ENCODE measurements around the gene MED22. TPM values are rescaled to one million over a fixed set of nuclear protein-coding genes. Genes with fewer than 3 reads are reported as not detected.
A peak's percentile ranks its signal among the peaks of the same experiment; 100 is the strongest.
"Not testable (repeated sequence)": the region's sequence is repeated elsewhere in the genome, so short reads cannot be mapped to it uniquely, and the experiment has no call there.

MED22 gene
- total and polyA plus RNA-seq, 10 donors, result 13.3 to 33.7 (median 28.3) TPM

DNA sequence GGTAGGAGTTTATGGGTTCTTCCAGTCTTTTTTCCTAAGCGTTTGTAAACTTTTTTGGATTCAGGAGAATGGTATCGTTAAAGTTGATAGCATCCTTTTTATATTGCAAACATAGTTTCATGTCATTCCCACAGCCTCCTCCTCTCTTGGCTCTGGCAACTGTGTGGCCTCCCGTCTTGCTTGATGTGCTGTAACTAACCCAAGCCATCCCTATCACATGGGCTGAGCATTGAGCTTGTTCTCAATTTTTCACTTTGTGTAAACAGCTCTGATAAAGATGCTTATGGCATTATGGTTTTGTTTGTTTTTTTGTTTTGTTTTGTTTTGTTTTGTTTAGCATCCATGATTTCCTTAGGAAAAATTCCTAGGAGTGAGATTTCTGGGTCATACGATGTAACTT lies 32.8 kb upstream of the MED22 start:
- DNase-seq, result no peak
- H3K27ac ChIP-seq, result no peak overlapping the region
- H3K4me3 ChIP-seq, result no peak overlapping the region
- no peaks in the 10 kb centered on the region for H3K27me3 ChIP-seq (replicated peaks in 1 of 7)
- WGBS, 5 donors, result 89 to 97% (median 90%) methylated on average over 4 of the region's 4 CpGs
- peaks cover 5 to 20% (median 8%) of the 10 kb centered on the region in 6 donors for H3K4me1 ChIP-seq
- H3K36me3 ChIP-seq, result no peaks in the 10 kb centered on the region
- intact Hi-C loops (cut with DNase I; ENCODE audit: low total_unique reads), result no loop called here
- H3K9me3 ChIP-seq, result no peaks in the 10 kb centered on the region
- TF ChIP-seq POLR2A (IDR thresholded peaks at IDR 0.05) (no peak), POLR2AphosphoS5 (IDR thresholded peaks at IDR 0.05) (no peak)
- TF ChIP-seq, protein P1, sequence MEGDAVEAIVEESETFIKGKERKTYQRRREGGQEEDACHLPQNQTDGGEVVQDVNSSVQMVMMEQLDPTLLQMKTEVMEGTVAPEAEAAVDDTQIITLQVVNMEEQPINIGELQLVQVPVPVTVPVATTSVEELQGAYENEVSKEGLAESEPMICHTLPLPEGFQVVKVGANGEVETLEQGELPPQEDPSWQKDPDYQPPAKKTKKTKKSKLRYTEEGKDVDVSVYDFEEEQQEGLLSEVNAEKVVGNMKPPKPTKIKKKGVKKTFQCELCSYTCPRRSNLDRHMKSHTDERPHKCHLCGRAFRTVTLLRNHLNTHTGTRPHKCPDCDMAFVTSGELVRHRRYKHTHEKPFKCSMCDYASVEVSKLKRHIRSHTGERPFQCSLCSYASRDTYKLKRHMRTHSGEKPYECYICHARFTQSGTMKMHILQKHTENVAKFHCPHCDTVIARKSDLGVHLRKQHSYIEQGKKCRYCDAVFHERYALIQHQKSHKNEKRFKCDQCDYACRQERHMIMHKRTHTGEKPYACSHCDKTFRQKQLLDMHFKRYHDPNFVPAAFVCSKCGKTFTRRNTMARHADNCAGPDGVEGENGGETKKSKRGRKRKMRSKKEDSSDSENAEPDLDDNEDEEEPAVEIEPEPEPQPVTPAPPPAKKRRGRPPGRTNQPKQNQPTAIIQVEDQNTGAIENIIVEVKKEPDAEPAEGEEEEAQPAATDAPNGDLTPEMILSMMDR (IDR thresholded peaks at IDR 0.05 in 8 of 11, conservative IDR thresholded peaks at IDR 0.05 in 3 of 11), result no peak

- intact Hi-C loops (cut with DNase I; ENCODE audit: low total_unique reads), result no loop called here
- Histone ChIP-seq H3K36me3 (no peaks in the 10 kb centered on the region), H3K4me3 (no peak overlapping the region), H3K27ac (no peak overlapping the region), H3K27me3 (replicated peaks in 1 of 7) (no peaks in the 10 kb centered on the region), H3K9me3 (no peaks in the 10 kb centered on the region), H3K4me1 (peaks cover 10 to 30% (median 16%) of the 10 kb centered on the region in 6 donors)
- TF ChIP-seq POLR2A (IDR thresholded peaks at IDR 0.05) (no peak), POLR2AphosphoS5 (IDR thresholded peaks at IDR 0.05) (no peak)
- TF ChIP-seq, protein P1 (IDR thresholded peaks at IDR 0.05 in 8 of 11, conservative IDR thresholded peaks at IDR 0.05 in 3 of 11), result no peak
- no peak for DNase-seq
- 87 to 90% (median 89%) methylated on average over 12 to 14 of the region's 14 CpGs for WGBS, 5 donors
Observed at GRCh38 chr9:133379153-133380086, 31.5 kb upstream of the MED22 start.

- TF ChIP-seq, protein P1 (IDR thresholded peaks at IDR 0.05 in 8 of 11, conservative IDR thresholded peaks at IDR 0.05 in 3 of 11), result no peak
- TF ChIP-seq POLR2AphosphoS5 (IDR thresholded peaks at IDR 0.05) (no peak), POLR2A (IDR thresholded peaks at IDR 0.05) (no peak)
- H3K27ac ChIP-seq, result no peak overlapping the region
- WGBS, 5 donors, result 30 to 84% (median 52%) methylated on average over 1 of the region's 1 CpG
- H3K4me1 ChIP-seq, result peaks cover 17 to 39% (median 25%) of the 10 kb centered on the region in 6 donors
- peaks cover 0 to 2% (median under 1%) of the 10 kb centered on the region in 6 donors for H3K36me3 ChIP-seq
- H3K9me3 ChIP-seq, result no peaks in the 10 kb centered on the region
- no peak for DNase-seq
- H3K4me3 ChIP-seq, result no peak overlapping the region
- H3K27me3 ChIP-seq (replicated peaks in 1 of 7), result no peaks in the 10 kb centered on the region
- intact Hi-C loops (cut with DNase I; ENCODE audit: low total_unique reads), result no loop called here
Observed at GRCh38 chr9:133378408-133378962, 30.6 kb upstream of the MED22 start.

DNA sequence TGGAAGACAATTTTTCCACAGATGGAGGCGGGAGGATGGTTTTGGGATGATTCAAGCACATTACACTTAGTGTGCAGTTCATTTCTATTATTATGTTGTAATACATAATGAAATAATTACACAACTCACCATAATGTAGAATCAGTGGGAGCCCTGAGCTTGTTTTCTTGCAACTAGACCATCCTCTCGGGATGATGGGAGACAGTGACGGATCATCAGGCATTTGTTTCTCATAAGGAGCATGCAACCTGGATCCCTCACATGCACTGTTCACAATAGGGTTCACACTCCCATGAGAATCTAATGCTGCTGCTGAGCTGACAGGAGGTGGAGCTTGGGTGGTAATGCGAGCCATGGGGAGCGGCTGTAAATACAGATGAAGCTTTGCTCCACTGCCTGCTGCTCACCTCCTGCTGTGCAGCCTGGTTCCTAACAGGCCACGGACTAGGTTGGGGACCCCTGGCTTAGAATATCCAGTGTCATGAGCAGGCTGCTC lies 29.8 kb upstream of the MED22 start:
- intact Hi-C loops (cut with DNase I; ENCODE audit: low total_unique reads), result no loop called here
- Histone ChIP-seq H3K4me3 (no peak overlapping the region), H3K4me1 (peaks cover 18 to 46% (median 32%) of the 10 kb centered on the region in 6 donors), H3K27ac (no peak overlapping the region), H3K27me3 (replicated peaks in 1 of 7) (no peaks in the 10 kb centered on the region), H3K36me3 (peaks cover 0 to 9% (median 4%) of the 10 kb centered on the region in 6 donors), H3K9me3 (no peaks in the 10 kb centered on the region)
- WGBS, 5 donors, result 78 to 86% (median 82%) methylated on average over 6 of the region's 6 CpGs
- TF ChIP-seq POLR2A (IDR thresholded peaks at IDR 0.05) (no peak), POLR2AphosphoS5 (IDR thresholded peaks at IDR 0.05) (no peak)
- TF ChIP-seq, protein P1 (IDR thresholded peaks at IDR 0.05 in 8 of 11, conservative IDR thresholded peaks at IDR 0.05 in 3 of 11), result no peak
- DNase-seq, result no peak

DNA sequence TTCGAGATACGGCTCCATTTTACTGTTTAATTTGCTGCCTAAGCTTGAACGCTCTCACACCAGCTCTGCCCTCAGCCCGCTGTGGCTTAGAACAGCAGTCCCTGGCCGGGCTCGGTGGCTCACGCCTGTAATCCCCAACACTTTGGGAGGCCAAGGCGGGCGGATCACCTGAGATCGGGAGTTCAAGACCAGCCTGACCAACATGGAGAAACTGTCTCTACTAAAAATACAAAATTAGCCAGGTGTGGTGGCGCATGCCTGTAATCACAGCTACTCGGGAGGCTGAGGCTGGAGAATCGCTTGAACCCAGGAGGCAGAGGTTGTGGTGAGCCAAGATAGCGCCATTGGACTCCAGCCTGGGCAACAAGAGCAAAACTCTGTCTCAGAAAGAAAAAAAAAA lies 29.3 kb upstream of the MED22 start:
- H3K9me3 ChIP-seq; H3K27ac ChIP-seq; intact Hi-C loops (cut with DNase I; ENCODE audit: low total_unique reads); H3K27me3 ChIP-seq (replicated peaks in 1 of 7); DNase-seq: not testable (repeated sequence)
- Histone ChIP-seq H3K4me1 (peaks cover 23 to 51% (median 37%) of the 10 kb centered on the region in 6 donors), H3K36me3 (peaks cover 0 to 14% (median 5%) of the 10 kb centered on the region in 6 donors), H3K4me3 (peak overlapping the region in 1 of 8 donors; percentile 99)
- WGBS, 5 donors, result 91 to 96% (median 92%) methylated on average over 14 of the region's 14 CpGs

Data from spleen (tissue), 11 donors.